K562 (cell line): ENCODE results near the gene RTF1. TPM values are rescaled to one million over a fixed set of nuclear protein-coding genes. Genes with fewer than 3 reads are reported as not detected.

Experiments
- BHLHE40 ChIP-seq: IDR thresholded peaks from 2 replicates; pipeline ENCODE4 v1.6.1; 2011; ENCODE audit warnings: low read length, improper control_type of control experiment
- ERF ChIP-seq: fragments of 450-650 bp; formaldehyde crosslinking; IDR thresholded peaks from 2 replicates; pipeline ENCODE4 v1.4.0; 2020; ENCODE audit warnings: mild to moderate bottlenecking, mixed read lengths
- EZH2 ChIP-seq: IDR thresholded peaks from 2 replicates; pipeline ENCODE4 v1.6.1; 2012; ENCODE audit warnings: low read depth, mild to moderate bottlenecking, inconsistent platforms, low read length, borderline replicate concordance
- KLF16 ChIP-seq: IDR thresholded peaks from 2 replicates; pipeline ENCODE4 v1.6.1; 2016; ENCODE audit warnings: antibody characterized with exemption
- L3MBTL2 ChIP-seq: fragments of 450-650 bp; IDR thresholded peaks from 2 replicates; pipeline ENCODE4 v1.6.1; 2016; ENCODE audit warnings: mild to moderate bottlenecking, moderate library complexity
- NEUROD1 ChIP-seq: fragments of 150-350 bp; IDR thresholded peaks from 2 replicates; pipeline ENCODE4 v1.6.1; 2014; ENCODE audit warnings: borderline replicate concordance, low read length, low read depth; ENCODE audit not compliant: partially characterized antibody
- PHF8 ChIP-seq: fragments of 200-600 bp; sonication (generic); IDR thresholded peaks from 2 replicates; pipeline ENCODE4 v1.6.1; 2012; ENCODE audit warnings: mixed run types, mild to moderate bottlenecking, inconsistent platforms, low read length, moderate library complexity, borderline replicate concordance
- POLR3G ChIP-seq: IDR thresholded peaks from 2 replicates; pipeline ENCODE4 v1.6.1; 2011; ENCODE audit not compliant: insufficient read length, insufficient replicate concordance; ENCODE audit errors: extremely low read depth
- PRDM10 ChIP-seq: fragments of 450-650 bp; IDR thresholded peaks from 2 replicates; pipeline ENCODE4 v1.6.1; 2018; ENCODE audit not compliant: partially characterized antibody
- SAFB2 ChIP-seq: fragments of 200-400 bp; formaldehyde crosslinking; IDR thresholded peaks from 2 replicates; pipeline ENCODE4 v1.6.1; 2018; ENCODE audit warnings: borderline replicate concordance, low read length, low read depth, moderate library complexity; ENCODE audit not compliant: severe bottlenecking
- TOE1 ChIP-seq, 2 experiments: fragments of 450-650 bp in 1 of 2; sonication (generic) in 1 of 2; formaldehyde crosslinking in 1 of 2; IDR thresholded peaks; 2 replicates each; pipeline versions ENCODE4 v1.7.1 to v1.8.0; 2016 to 2022; ENCODE audit warnings: borderline replicate concordance in 2 of 2, mild to moderate bottlenecking in 2 of 2, antibody characterized with exemption in 1 of 2, inconsistent platforms in 1 of 2, low read depth in 1 of 2, missing genetic modification reagents in 1 of 2, moderate library complexity in 1 of 2
- ZNF175 ChIP-seq: fragments of 200-800 bp; sonication (Bioruptor generic); IDR thresholded peaks from 2 replicates; pipeline ENCODE4 v1.6.1; 2016; ENCODE audit warnings: low read depth, mild to moderate bottlenecking, missing genetic modification characterization, missing compliant biosample characterization
- ZNF766 ChIP-seq: fragments of 200-800 bp; sonication (Bioruptor generic); conservative IDR thresholded peaks from 2 replicates; pipeline ENCODE4 v1.6.1; 2016; ENCODE audit warnings: missing genetic modification characterization, missing compliant biosample characterization
- ZSCAN32 ChIP-seq: fragments of 450-650 bp; formaldehyde crosslinking; IDR thresholded peaks from 2 replicates; pipeline ENCODE4 v1.4.0; 2020; ENCODE audit warnings: mild to moderate bottlenecking, moderate library complexity
- polyA plus RNA-seq, 8 experiments: library from polyadenylated mRNA; depleted of rRNA in 4 of 8; stranded (reverse) in 5 of 8; unstranded in 3 of 8; fragments of >200 nt; fragmentation: Nextera tagmentation in 2 of 8; fragmentation: Illumina TruSeq in 1 of 8; extraction: Ambion mirVana in 2 of 8; extraction: Trizol in 1 of 8; gene quantifications; 2 replicates each; pipeline versions ENCODE4 v1.2.1 to v1.2.3, GENCODE V29; 2011 to 2014; ENCODE audit warnings: inconsistent platforms in 1 of 8, missing spikeins in 1 of 8
- total RNA-seq, 7 experiments: library from RNA; depleted of rRNA in 6 of 7; stranded (reverse); fragments of >200 nt in 6 of 7; fragmentation: Illumina TruSeq in 2 of 7; extraction: Trizol in 2 of 7; gene quantifications; 2 replicates each; pipeline versions ENCODE4 v1.2.1 to v1.2.3, GENCODE V29; 2011 to 2021; ENCODE audit warnings: low replicate concordance in 1 of 7
- TF ChIP-seq, protein P1 (sequence below): fragments of 450-650 bp; formaldehyde crosslinking; IDR thresholded peaks from 2 replicates; pipeline ENCODE4 v1.4.0; 2020; ENCODE audit warnings: mild to moderate bottlenecking, moderate library complexity
- TF ChIP-seq, protein P2 (sequence below): fragments of 250-450 bp; sonication (Bioruptor Pico); IDR thresholded peaks from 2 replicates; pipeline ENCODE4 v1.4.0; 2020

The RTF1 gene
- total and polyA plus RNA-seq, 9 of the 15 experiments (the other 6 are each of a cell fraction or from before 2014, with no cell fraction given) = 7.6 to 69.5 (median 31.5) TPM

DNA sequence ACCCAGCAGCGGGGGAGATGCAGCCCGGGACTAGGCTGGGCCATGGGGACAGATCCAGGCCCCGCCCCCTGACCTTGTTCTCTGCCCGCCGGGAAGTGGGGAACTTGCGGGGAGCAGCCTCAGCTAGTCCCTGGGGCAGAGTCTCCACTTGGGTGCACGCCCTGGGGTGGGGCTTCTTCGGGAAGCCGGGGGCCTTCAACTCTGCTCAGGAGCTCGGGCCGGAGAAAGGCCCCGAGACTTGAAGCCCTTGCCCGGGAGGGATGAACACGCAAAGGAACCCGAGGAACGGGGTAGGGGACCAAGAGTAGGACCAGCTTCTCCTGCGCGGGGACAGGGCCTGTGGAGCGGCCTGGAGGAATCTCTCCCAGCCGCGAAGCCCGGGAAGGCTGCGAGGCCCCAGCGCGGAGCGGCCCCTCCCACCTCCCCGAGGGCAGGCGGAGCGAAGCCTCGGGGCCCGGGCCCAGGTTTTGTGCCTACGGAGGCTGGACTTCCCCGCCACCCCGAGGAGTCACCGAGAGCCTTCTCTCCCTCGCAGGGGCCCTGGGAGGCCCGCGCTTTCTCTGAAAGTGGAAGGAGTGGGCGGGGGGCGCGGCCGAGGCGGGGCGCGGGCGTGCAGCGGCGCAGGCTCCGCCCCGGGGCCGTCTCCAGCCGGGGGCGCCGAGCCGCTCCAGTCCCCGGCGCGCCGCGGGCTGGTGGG lies 76.5 kb downstream of the RTF1 start, which contains the start of gene ITPKA (continued):
- no peak for TF ChIP-seq PRDM10
- TF ChIP-seq KLF16 = no peak
- peak; percentile 11 for TF ChIP-seq NEUROD1
- TF ChIP-seq EZH2 = no peak
- TF ChIP-seq BHLHE40 = no peak
- TF ChIP-seq, protein P1, sequence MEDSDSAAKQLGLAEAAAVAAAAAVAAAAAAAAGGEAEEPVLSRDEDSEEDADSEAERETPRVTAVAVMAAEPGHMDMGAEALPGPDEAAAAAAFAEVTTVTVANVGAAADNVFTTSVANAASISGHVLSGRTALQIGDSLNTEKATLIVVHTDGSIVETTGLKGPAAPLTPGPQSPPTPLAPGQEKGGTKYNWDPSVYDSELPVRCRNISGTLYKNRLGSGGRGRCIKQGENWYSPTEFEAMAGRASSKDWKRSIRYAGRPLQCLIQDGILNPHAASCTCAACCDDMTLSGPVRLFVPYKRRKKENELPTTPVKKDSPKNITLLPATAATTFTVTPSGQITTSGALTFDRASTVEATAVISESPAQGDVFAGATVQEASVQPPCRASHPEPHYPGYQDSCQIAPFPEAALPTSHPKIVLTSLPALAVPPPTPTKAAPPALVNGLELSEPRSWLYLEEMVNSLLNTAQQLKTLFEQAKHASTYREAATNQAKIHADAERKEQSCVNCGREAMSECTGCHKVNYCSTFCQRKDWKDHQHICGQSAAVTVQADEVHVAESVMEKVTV (CRISPR knock-in tag) = no peak
- TF ChIP-seq, protein P2, sequence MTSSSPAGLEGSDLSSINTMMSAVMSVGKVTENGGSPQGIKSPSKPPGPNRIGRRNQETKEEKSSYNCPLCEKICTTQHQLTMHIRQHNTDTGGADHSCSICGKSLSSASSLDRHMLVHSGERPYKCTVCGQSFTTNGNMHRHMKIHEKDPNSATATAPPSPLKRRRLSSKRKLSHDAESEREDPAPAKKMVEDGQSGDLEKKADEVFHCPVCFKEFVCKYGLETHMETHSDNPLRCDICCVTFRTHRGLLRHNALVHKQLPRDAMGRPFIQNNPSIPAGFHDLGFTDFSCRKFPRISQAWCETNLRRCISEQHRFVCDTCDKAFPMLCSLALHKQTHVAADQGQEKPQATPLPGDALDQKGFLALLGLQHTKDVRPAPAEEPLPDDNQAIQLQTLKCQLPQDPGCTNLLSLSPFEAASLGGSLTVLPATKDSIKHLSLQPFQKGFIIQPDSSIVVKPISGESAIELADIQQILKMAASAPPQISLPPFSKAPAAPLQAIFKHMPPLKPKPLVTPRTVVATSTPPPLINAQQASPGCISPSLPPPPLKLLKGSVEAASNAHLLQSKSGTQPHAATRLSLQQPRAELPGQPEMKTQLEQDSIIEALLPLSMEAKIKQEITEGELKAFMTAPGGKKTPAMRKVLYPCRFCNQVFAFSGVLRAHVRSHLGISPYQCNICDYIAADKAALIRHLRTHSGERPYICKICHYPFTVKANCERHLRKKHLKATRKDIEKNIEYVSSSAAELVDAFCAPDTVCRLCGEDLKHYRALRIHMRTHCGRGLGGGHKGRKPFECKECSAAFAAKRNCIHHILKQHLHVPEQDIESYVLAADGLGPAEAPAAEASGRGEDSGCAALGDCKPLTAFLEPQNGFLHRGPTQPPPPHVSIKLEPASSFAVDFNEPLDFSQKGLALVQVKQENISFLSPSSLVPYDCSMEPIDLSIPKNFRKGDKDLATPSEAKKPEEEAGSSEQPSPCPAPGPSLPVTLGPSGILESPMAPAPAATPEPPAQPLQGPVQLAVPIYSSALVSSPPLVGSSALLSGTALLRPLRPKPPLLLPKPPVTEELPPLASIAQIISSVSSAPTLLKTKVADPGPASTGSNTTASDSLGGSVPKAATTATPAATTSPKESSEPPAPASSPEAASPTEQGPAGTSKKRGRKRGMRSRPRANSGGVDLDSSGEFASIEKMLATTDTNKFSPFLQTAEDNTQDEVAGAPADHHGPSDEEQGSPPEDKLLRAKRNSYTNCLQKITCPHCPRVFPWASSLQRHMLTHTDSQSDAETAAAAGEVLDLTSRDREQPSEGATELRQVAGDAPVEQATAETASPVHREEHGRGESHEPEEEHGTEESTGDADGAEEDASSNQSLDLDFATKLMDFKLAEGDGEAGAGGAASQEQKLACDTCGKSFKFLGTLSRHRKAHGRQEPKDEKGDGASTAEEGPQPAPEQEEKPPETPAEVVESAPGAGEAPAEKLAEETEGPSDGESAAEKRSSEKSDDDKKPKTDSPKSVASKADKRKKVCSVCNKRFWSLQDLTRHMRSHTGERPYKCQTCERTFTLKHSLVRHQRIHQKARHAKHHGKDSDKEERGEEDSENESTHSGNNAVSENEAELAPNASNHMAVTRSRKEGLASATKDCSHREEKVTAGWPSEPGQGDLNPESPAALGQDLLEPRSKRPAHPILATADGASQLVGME (CRISPR knock-in tag) = peak; percentile 57; the same call in 1 of the 2 replicates
- no peak for TF ChIP-seq POLR3G
- peak; percentile 75 for TF ChIP-seq L3MBTL2
- TF ChIP-seq PHF8 = peak; percentile 77; the same call in 1 of the 2 replicates
- TF ChIP-seq ZSCAN32 (CRISPR knock-in tag) = no peak
- no peak for TF ChIP-seq SAFB2
- no peak for TF ChIP-seq ZNF766
- TF ChIP-seq TOE1 (IDR thresholded peaks at IDR 0.05; ENCODE audit: borderline replicate concordance) = peak; percentile 50; the same call in 1 of the 2 replicates
- TF ChIP-seq TOE1 (CRISPR knock-in tag; IDR thresholded peaks at IDR 0.05; ENCODE audit: borderline replicate concordance, low read depth) = no peak
- TF ChIP-seq ZNF175 = no peak
- no peak for TF ChIP-seq ERF
